Measurements from ENCODE around the gene RHOJ. TPM values are rescaled to one million over a fixed set of nuclear protein-coding genes. Genes with fewer than 3 reads are reported as not detected.

The RHOJ gene
- total and polyA plus RNA-seq, 2 of the 8 experiments (the other 6 are each of a cell fraction or from before 2014, with no cell fraction given): 0.11 TPM; not detected in 1

DNA sequence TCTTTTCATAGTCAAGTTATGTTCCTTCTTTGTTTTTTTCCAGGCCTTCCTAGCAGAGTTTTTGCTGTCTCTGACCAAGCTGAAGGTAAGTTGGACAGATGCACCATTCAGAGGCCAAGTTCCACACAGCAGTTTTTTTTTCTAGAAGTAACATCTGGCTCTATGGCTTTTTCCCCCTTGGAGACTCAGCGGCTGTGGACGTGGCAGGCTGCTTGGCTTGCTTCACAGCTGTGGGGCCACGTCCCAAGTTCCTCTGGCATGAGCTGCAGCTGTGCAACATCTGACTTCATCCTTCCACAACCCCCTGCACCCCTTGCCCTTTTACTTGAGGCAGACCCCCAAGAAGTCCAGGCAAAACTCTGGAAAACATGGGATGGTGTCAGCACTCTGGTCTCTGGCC is 24.2 kb upstream of the RHOJ start (continued):
- TF ChIP-seq KDM5A (IDR thresholded peaks at IDR 0.05; ENCODE audit: low read length): no peak
- TF ChIP-seq SRF (IDR thresholded peaks at IDR 0.05; ENCODE audit: low read depth, low read length): no peak
- TF ChIP-seq RBBP5 (IDR thresholded peaks at IDR 0.05; ENCODE audit: borderline replicate concordance, low read depth, low read length): no peak
- no peak for TF ChIP-seq BCL11A (IDR thresholded peaks at IDR 0.05; ENCODE audit: low read depth in 2 of 2, low read length in 2 of 2)
- TF ChIP-seq SP1 (IDR thresholded peaks at IDR 0.05; ENCODE audit: low read depth, low read length): no peak
- TF ChIP-seq KDM1A (IDR thresholded peaks at IDR 0.05; ENCODE audit: borderline replicate concordance, low read length): no peak

All from H1 (cell line).